ENCODE data around the gene BAHCC1.

BAHCC1 gene

DNA sequence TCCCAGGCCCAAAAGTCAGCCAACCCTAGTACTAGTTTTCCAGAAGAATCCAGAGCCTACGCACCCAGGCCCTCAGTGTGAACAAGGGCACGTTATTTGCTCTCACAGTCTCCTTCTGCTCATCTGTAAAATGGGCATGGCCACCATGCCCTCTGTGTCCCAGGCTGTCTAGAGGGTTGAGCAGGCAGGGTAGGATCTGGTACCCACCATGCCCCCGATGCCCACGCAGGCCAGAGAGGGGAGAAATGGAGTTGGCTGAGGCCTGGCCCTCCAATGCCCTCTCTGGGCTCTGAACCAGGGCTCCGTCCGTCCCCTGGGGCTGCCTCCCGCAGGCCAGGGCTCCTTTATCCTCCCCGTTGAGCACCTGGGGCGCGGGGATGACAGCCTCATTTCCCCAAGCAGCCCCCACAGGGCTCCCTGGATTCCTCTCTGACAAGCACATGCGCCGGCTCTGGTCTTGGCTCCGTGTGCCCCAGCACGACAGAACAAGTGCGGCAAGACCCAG lies 9.1 kb upstream of the BAHCC1 start:
- no peak for DNase-seq (ENCODE audit: low read depth in 1 of 2, low spot score in 1 of 2)

DNA sequence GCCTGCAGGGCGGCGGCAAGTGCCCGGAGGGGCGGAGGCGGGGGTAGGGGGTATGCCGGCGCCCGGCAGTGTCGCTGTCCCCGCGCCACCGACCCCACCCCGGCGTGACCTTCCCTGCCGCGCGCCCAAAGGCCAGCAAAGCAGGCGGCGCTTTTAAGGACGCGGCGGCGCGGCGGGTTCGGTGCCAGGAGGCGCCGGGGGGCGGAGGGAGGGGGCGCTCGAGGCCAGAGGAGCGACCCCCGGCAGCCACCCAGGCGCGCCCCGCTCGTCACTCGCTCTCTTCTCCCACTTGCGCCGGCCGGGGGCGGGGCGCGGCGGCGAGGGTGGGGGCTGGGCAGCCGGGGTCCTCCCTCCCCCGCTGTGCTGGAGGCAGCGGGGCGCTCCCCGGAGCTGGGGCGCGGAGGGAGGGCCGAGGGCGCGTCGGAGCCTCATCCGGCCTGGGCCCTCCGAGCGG lies 8.6 kb upstream of the BAHCC1 start:
- no peak for DNase-seq (ENCODE audit: low read depth in 1 of 2, low spot score in 1 of 2)

- DNase-seq (ENCODE audit: low read depth in 1 of 2, low spot score in 1 of 2): no peak
These were observed 7.9 kb upstream of the BAHCC1 start for GRCh38 chr17:81387100-81388090.

DNA sequence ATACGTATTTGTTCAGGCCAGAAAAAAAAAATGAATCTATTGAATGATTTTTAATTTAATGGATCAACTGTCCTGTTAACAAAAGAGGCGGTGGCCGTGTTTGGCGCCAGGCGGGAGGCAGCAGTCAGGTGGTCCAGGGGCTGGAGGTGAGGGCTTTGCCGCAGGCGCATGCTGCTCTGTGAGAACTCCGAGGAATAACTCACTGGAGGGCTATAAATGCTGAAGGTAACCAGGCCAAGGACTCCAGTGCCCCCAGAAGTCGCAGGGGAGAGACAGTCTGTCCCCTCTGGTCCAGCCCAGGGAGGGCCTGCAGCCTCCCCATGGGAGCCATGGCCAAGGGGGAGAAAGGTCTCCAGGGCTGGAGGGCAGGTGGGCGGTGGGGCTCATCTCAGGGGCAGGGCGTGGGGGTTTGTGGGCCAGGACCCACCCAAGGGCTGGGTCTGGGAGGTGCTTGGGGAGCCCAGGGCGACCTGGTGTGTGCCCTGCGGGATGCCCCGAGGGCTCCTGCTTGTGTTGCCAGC lies 7.1 kb upstream of the BAHCC1 start:
- DNase-seq (ENCODE audit: low read depth in 1 of 2, low spot score in 1 of 2): no peak

DNA sequence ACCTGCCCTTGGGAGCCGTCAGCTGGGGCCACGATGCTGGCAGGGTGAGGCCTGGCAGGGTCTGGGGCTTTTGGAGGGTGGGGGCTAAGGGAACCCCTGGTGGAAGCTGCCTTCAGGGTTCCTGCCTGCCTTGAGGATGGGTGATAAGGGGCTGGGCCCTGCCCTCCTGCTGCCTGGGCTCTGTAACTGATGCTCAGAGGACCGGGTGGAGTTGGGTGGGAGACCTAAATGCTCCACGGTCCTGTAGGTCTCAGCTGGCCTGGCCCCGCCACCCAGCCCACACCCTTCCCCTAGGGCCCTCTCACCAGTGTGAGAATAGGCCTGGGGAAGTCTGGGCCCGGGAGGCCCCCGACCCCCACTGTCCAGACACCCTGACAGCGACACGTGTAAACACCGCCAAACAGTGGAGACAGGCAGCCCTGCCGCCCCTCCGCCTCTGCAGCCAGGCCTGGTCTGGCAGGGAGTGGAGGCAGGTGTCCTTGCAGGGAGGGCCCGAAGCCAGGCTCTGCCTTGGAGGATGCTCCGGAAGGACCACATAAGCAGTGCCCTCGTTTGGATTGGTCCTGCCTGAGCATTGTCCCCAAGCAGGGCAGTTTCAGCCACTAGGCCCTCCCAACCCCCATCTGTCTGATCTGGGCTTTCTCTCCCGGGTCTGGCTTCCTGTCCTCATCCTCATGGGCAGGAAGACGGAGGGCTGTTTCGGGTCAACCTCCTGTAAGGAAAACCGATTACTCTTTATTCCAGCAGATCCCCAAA lies 6.5 kb upstream of the BAHCC1 start:
- no peak for DNase-seq (ENCODE audit: low read depth in 1 of 2, low spot score in 1 of 2)

- no peak for DNase-seq (ENCODE audit: low read depth in 1 of 2, low spot score in 1 of 2)
These were observed 5.7 kb upstream of the BAHCC1 start for GRCh38 chr17:81389585-81389984.

GRCh38 chr17:81390029-81390872 lies 5.0 kb upstream of the BAHCC1 start:
- DNase-seq (ENCODE audit: low read depth in 1 of 2, low spot score in 1 of 2): no peak

GRCh38 chr17:81390873-81391255 lies 4.4 kb upstream of the BAHCC1 start:
- no peak for DNase-seq (ENCODE audit: low read depth in 1 of 2, low spot score in 1 of 2)

DNA sequence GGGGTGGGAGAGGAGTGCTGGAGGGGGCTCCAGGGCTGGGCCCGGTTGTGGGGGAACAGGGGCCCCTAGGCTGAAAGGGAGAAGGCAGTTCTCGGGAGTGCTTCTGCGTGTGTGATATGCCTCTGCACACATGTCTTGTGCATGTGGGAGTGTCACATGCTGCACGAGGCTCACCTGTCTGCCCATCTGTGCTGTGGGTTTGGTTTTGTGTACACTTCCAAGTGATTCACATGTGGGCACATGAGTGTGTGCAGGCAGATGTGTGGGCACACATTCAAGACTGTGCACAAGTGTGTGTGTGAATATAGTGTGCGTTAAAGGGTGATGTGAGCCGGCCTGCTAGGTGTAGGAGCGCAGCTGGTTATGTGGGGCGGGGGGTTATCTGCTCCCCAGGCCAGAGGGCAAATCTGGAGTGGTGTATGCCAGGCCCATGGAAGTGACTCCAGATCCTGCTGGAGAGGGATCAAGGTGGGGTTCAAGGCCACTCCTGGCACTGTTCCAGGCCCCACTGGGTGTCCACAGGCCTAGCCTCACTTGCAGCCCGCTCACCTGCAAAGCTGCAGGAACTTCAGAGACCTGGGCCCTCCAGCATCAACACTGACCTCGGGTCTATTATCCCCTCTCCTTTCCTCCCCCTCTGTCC lies 3.8 kb upstream of the BAHCC1 start:
- no peak for DNase-seq (ENCODE audit: low read depth in 1 of 2, low spot score in 1 of 2)

- DNase-seq (ENCODE audit: low read depth in 1 of 2, low spot score in 1 of 2): no peak
These were observed 3.0 kb upstream of the BAHCC1 start for GRCh38 chr17:81391936-81392908.

DNA sequence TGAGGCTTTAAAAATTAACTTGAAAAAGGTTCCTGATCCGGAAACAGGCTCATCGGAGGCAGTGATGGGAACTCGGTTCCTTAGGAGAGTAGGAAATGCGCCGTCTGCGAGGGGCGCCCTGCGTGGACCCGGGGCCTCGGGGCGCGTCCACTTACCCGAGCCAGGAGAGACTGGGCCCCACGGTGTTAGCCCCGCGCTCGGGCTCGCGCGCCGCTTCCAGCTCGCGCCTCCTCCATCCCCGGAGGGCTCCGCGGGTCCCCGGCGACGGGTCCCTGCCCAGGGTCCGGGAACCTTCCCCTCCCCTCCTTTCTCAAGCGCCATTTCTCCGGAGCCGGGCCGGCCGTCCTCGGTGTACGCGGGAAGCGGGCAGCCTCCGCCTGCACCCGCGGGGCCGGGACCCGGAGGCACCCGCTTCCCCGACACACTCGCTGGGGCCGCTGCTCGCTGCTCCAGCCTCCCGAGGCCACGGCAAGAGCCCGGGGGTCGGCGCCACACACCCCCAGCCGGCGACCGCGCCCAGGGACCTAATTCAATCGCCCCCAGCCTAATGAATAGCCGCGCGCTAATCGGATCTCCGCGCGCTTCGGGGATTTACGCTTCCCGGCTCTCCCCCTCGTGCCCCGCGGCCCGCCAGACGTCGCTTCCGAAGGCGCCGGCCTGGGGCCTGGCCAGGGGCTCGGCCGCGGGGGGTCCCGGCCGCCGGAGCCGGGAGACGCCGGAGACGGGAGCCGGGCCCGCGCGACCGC lies 2.2 kb upstream of the BAHCC1 start:
- DNase-seq (ENCODE audit: low read depth in 1 of 2, low spot score in 1 of 2): no peak

- no peak for DNase-seq (ENCODE audit: low read depth in 1 of 2, low spot score in 1 of 2)
These were observed 1.4 kb upstream of the BAHCC1 start for GRCh38 chr17:81393684-81394376.

DNA sequence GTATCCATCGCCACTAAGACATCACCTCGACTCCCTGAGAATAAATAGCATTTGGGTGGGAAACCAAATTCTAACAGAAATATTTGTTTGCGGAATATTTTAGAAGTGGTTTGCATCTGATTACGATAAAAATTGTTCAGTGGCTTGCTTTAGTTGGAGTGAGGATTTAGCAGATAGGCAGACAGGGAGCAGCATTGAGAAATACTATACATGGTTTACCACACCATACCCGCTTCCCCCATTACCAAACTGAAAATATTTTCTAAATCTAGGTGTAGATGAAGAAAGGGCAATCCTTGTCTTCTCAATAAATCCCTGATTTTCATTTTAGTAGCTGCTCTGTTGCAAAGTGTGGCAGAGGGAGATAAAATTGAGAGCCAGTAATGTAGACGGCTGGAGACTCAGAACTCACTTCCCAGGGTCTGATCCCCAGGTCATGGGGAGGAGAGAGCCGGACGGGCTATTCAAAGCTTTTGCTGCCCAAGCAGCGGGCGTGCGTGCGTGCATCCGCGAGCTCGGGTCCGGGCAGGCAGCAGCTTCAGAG lies 808 bp upstream of the BAHCC1 start:
- no peak for DNase-seq (ENCODE audit: low read depth in 1 of 2, low spot score in 1 of 2)

DNA sequence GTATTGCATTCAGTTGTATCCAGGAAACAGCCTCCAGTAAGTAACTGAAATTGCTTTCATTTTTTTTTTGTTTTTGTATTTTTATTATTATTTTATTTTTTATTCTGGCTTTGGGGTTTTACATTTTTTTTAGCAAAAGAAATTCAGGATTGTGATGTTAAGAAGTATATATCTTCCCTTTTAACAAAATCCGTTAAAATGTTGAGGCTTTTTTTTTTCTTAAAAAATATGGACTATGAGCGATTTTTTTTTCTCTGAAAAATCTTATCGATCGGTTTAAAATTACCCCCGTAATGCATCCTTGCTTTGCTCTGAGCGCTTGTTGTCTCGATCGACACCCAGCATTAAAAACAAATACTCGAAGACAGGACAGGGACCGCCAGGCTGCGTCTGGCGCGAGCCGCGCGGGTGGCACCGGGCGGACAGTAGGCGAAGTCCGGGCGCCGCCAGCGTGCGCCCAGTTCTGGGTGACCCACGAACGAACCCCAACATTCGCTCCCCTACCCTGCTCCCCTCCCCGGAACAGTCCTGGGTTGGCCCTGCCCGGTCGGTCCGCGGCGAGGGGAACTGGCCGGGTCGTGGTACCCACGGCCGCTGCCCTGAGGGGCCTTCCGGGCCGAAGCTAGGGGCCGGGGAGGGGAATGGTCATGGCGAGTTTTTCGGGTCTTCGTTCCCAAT lies 482 bp downstream of the BAHCC1 start:
- no peak for DNase-seq (ENCODE audit: low read depth in 1 of 2, low spot score in 1 of 2)

DNA sequence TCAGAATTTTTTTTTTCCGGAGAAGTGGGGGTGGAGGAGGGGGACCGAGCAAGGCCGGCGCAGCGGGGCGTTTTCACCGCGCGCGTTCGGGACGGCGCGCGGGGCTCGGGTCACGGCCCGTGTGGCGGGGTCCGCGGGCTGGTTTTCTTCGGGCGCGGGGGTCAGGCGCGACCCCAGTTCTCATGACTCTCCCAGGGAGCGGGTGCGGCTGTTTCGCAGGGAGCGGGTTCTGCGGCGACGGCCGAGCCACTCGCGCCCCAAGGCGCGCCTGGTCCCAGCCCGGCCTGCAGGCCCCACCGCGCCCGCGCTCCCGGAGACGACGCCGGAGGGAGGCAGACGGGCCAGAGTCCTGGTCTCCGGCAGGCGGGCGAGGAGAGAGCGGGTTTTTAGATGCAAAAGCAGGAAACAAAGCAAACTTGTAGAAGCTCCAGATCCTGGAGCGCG lies 1.0 kb downstream of the BAHCC1 start:
- DNase-seq (ENCODE audit: low read depth in 1 of 2, low spot score in 1 of 2): no peak

DNA sequence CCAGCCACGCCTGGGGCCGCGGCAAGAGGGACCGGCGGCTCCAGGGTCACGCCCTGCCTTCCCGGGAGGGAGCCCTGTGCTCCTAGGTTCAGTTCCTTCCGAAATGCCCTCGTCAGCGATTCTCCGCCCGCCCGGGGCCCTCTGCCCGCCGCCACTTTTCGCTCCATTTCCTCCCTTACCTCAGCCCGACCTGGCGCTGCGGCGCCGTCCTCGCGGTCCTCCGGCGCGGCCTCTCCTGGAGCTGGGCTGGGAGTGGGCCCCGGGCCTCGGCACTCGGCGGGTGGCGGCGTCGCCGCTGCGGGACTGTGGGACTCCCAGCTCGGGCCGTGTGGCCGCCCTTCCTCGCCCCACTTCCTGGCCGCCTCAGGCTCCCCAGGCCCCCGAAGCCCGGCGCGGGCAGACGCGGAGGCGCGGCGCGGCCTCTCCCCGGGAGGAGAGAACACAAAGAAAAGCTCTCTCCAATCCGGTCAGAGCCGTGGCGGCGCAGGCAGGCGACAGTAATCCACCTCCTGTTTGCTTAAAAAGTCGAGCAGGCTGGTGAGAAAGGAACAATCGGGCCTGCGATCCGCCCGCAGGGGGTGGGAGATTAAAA lies 1.6 kb downstream of the BAHCC1 start:
- no peak for DNase-seq (ENCODE audit: low read depth in 1 of 2, low spot score in 1 of 2)

Measured in activated T-helper 1 cell treated with anti-CD3 and anti-CD28 coated beads, Interleukin-2, amount 50 U/mL, for 16 hours (primary cell).